Forelimb muscle (tissue), 1 donor: ENCODE measurements around the gene EDARADD. TPM values are rescaled to one million over a fixed set of nuclear protein-coding genes. Genes with fewer than 3 reads are reported as not detected.
A peak's percentile ranks its signal among the peaks of the same experiment; 100 is the strongest.

Experiments used
- DNase-seq: peaks from one replicate; pipeline ENCODE4 v3.0.0-alpha.2; 2013; ENCODE audit warnings: low read depth
- polyA plus RNA-seq: library from polyadenylated mRNA; unstranded; fragments of 120-200 nt; gene quantifications from one replicate; pipeline ENCODE4 v1.2.1, GENCODE V29; 2013; ENCODE audit not compliant: insufficient read length

The EDARADD gene
- polyA plus RNA-seq, 1 donor, result 0.32 TPM

DNA sequence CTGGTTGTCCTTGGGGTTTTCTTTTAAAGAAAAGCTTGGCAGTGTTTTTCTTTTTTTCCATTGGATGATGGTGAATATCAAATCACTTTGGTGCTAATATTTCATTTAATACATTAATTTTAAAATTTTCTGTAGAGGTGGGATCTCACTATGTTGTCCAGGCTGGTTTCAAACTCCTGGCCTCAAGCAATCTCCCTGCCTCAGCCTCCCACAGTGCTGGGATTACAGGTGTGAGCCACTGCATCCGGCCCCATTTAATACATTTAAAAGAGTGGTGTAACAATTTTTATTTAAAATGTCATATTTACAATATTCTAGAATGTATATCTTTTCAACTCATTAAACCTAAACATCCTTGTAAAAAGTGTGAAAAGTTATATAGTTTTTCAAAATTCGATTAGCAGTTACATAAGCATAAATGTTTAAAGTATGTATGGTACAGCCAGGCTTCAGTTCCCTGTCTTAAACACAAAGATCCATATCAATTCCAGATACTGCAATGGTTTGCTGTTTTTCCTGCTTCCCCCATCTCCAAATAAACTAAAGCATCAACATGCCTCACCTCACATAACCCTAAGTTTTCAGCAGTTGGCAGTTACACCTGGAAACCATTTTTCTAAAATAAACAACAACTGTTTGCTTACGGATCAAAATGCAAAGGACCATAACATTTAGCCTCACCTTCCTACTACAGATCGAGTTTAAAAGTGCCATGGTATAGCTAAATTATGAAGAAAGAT lies 120.8 kb downstream of the EDARADD start:
- no peak for DNase-seq

DNA sequence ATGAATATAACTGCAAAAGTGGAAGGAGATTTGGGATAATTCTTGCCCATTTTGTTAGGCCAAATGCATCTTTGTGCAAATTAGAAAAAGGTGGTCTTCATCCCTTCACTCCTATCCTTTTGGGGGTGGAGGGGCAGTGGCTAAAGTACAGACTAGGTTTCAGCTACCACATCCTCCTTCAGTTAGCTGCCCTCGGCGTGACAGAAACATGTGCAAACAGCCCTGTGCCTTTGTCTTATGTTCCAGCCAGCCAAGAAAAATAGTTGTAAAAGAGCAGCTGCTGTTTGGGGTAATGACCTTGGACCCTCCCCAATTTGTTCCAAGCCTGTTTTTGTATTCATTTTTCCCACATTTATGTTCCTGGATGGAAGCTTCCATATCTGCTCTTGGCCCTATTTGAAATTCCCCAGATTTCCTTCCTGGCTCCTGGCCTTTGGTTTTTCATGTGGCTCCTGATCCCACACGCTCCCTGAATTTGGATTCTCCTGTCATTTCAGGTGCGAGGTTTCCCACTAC lies 121.4 kb downstream of the EDARADD start:
- DNase-seq, result no peak

DNA sequence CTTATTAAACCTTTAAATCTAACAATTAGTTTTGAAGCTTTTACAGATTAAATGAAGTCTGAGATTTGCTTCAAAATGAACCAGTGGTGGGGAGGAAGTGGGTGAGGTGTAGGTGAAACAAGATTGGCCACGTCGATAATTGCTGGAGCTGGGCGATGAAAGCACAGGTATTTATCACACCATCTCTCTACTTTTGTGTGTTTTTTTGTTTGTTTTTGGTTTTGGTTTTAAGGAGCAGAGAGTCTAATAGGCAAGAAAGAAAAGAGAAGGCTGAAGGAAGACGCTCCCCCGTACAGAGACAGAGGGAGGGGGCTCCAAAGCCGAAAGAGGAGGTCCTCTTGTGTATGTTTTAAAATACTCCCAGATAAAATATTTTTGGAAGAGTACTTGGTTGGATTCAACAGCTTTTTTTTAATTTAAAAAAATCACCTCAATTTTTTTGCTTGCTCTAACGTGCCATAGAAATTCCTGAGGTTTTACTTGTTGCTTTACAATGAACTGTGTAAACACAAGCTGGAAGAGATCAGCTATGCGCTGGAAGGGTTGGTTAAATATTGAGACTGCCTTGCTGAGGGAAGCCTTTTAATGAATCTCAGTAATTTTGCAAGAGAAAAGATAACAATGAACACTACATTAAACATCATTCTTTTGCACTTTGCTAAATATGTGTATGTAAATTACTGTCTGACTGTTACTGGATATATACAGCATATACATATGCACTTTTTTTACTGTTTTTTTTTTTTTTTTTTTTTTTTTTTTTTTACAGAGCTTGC lies 123.0 kb downstream of the EDARADD start:
- DNase-seq, result no peak

DNA sequence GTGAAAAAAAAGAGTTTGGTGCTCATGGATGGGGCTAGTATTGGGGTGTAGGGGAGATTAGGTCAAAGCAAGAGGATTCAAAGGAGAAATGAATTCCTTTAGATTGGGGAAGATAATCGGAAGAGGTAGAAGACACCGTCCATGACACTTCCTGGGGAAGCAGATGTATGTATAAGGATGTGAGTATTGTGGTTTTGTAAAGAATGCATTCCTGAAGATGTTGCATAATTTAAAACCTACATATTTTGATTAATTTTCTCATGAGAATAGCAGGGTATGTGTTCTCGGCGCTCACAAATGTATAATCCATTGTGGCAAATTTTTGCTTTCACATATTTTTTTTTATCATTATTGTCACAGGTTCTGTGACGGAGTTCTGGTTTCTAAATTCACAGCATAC lies 124.2 kb downstream of the EDARADD start:
- DNase-seq, result no peak

- no peak for DNase-seq
Observed at GRCh38 chr1:236520445-236521005, 126.4 kb downstream of the EDARADD start.

DNA sequence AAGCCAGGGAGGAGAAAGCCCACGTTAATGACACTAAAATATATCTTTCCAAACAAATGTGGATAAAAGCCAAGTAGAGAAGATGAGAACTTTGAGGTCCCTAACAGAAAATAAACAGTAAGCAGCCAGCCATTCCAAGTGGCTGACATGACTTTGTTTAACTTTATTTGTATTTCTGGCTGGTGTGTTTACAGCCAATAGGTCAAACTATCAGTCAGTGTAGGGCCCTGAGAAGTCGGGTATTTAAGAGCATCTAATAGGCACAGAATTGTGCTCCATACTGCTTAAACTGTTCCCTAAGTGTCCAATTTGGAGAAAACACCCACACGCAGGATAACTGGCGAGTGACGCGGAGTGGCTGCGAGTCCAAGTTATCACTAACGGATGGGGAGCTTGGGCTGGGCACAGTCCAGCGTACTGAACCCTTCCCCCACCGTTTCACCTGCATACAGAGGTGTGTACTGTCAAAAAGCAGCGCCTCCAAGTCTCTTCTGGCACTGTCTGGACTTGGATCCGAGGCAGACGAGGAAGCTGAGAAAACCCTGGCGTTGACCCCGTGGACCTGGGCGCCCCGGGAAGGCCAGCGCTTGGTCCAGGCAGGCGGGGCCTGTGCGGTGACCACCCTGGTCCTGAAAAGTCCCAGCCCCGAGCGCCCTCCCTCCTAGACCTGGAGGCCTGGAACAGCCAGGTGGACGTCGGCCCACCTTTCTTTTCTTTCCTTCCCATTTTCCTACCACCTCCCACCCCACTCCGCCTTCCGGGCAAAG lies 129.0 kb downstream of the EDARADD start:
- no peak for DNase-seq

DNA sequence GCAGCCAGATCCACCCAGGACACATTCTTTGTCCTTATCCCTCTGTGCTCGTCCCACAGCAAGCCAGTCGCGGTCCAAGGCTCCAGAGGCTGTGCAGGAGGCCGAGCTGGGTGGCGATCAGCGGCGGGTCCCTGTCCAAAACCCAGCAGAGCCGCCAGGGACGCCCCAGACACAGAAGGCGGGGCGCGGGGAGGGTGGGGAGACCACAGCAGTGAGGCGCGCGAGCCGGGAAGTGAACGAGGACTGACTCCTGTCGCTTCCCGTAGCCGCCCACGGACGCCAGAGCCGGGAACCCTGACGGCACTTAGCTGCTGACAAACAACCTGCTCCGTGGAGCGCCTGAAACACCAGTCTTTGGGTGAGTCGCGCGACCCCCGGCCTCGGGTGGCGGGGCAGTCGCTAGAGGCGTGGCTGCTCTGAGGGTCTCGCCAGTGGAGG lies 129.6 kb downstream of the EDARADD start, which contains the start of gene LGALS8:
LGALS8 (plus strand) TSS at position 279 of the 438 bp plus-strand sequence. CDS start 2,089 bp downstream, outside the sequence.
- peak; percentile 53 for DNase-seq

DNA sequence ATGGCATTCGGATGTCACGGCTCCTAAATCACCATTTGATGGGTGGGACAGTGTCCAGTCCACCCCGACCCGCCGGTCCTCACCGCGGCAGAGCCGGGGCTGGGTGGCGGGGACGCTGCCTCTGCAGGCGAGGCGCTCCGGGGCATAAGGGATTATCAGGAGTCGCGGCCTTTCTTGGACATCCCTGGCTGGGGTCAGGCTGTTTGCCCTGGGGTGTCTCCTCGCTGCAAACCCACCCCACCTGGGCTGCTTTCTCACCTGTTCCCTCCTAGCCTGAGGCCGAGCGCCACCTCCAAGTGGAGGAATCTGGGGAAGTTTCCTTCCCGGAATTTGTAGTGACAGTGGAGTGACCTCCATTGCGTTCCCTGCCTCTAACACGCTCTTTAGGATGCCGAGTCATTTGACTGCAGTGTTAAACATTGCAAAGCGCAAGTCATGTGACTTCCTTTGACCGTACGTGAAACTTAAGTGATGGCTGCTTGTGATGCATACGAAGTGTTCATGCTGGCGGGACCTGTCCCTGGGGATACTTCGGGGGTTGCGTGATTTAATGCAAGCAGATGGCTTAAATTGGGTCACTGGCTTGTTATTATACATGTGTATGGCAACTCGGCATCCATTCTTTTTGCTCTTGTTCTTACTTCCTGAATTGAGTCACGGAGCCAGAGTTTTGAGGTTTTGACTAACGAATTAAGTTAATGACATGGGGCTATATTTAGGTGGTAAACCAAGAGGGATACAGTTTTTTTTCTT lies 130.2 kb downstream of the EDARADD start:
- DNase-seq, result peak; percentile 65

GRCh38 chr1:236524895-236525184 lies 130.8 kb downstream of the EDARADD start:
- DNase-seq, result no peak

- DNase-seq, result no peak
Observed at GRCh38 chr1:236526079-236526478, 132.0 kb downstream of the EDARADD start.

- DNase-seq, result no peak
Observed at GRCh38 chr1:236530286-236530685, 136.2 kb downstream of the EDARADD start.

GRCh38 chr1:236530959-236531358 lies 136.9 kb downstream of the EDARADD start:
- no peak for DNase-seq

DNA sequence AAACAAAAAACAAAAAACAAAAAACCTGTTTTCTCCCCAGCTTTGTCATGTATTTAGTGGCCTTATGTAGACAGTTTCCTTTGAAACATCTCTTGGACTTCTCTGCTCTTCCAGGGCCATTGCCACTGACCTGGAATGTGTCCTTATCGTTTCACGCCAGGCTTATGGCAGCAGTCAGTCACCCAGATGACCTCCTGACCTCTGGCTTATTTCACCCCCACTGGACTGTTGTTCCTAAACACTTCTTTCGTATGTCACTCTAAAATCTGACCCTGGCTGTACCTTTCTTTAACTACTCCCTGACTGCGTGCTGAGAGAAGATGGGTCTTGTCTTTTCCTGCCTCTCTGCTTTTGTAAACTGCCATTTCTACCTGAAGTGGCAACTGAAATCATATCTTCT lies 138.8 kb downstream of the EDARADD start:
- DNase-seq, result no peak

- no peak for DNase-seq
Observed at GRCh38 chr1:236534151-236534651, 140.1 kb downstream of the EDARADD start.

Other genes with a start within 250 kb of the EDARADD start
- 3.0 TPM for gene ERO1B, start 112.3 kb upstream of the EDARADD start, polyA plus RNA-seq
- gene LGALS8, start 129.7 kb downstream of the EDARADD start, polyA plus RNA-seq, result 26.8 TPM
- gene HEATR1, start 210.2 kb downstream of the EDARADD start, polyA plus RNA-seq, result 15.6 TPM